DMS53 treated with DMSO at 0.1 percent for 48 hours (cell line): ENCODE measurements around the gene SLC25A52.
"Not testable (repeated sequence)": the region's sequence is repeated elsewhere in the genome, so short reads cannot be mapped to it uniquely, and the experiment has no call there.

Experiments
- DNase-seq: peaks from one replicate; lab custom pipeline; 2025; ENCODE audit not compliant: unreplicated experiment; lab: John Stamatoyannopoulos, UW

SLC25A52 gene

DNA sequence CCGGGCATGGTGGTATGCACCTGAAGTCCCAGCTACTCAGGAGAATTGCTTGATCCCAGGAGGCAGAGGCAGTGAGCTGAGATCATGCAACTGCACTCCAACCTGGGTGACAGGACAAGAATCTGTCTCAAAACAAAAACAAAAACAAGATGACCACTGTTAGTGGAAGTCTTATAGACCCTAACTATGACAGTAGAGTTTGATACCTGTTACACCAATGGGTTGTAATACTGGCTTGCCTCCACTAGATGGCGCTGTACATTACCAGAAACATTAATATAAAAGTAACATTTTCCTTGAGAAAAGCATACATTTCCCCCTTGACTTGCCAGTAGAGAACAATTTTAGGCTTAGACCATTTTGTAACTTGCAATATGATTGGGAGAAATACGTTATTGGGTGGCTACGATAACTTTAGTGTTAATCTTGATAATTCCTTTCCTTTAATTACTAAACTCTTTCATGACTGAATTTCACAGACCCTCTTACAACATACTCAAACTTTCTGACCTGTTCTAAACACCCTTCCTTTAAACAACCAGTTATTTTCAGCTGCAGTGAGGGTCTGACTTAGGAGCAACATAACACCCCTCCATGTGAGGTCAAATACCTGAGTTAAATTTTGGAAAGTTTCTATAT, 19.5 kb downstream of the SLC25A52 start:
- DNase-seq: peak; percentile 7

DNA sequence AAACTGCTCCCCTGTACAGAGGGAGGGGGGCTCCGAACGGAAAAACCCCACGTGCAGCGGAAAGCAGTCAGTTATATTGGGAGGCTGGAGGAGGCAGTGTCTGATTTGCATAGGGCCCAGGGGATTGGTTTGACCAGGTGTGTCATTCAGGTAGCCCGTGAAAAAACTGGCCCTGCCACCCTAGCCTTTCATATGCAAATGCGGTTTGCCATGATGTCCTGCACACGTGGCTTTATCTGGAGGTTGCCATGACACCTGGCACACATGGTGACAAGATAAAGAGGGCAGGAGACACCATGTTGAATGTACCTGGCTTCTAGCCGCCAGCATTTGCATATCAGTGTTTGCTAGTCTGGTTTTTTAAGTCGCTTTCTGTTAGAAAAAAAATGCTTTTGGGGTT, 20.5 kb downstream of the SLC25A52 start:
- DNase-seq: no peak

DNA sequence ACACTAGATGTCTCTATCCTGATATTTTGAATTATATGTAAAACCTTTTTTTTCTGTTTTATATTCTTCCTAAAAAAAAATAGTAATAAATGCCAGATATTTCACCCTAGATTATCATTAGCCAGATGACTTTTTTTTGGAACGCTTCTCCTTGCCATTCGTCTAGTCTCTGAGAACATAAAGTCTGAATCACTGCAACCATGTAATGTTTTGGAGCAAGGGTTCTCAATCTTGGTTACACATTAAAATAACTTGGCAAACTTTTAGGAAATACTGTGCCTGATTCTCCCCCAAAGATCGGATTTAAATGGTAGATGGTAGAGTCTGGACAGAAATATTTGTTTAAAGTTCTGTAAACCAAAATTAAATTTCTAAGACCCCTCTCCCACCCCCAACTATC, 21.0 kb downstream of the SLC25A52 start:
- no peak for DNase-seq

DNA sequence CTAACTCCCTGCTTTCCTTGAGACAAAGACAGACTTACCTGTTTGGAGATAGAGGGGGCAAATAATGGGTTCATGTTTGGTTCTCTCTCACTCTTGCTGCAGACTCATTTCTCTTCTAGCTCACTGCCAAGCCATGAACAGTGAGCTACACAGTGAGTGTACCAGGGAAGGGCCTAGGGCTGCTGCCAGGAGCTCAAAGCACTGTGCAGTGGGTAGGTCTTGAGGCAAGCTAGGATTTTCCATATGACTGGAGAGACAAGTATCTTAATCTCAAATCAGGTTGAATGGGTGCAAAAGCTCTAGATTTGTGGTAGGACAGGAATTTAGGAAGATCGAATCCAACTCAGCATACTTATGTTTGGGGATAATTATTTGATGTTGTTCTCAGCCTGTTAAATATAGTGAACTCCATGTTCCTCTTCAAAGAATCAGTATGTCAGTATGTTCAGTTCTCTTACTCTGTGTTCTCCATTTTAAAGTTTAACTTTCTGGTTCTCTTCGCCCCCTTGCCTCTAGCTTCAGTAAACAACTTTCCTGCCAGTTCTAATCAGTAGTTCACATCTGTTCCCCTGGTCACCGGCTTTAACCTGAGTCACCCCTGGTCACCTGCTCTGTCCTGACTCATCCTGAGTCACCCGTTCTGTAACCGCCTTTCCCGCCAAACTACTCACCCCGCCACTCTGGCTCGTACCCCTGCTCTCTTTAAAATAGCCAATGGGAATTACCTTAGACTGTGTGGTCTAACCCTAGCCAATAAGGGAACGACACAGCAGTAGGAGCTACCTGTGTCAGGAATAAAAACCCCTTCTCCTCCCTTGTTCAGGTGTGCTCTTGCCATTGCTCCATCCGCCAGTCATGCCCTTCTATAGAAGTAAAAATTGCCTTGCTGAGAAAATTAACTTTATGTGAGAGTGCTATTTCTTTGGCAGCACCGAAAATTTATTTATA, 21.9 kb downstream of the SLC25A52 start:
- DNase-seq: no peak

DNA sequence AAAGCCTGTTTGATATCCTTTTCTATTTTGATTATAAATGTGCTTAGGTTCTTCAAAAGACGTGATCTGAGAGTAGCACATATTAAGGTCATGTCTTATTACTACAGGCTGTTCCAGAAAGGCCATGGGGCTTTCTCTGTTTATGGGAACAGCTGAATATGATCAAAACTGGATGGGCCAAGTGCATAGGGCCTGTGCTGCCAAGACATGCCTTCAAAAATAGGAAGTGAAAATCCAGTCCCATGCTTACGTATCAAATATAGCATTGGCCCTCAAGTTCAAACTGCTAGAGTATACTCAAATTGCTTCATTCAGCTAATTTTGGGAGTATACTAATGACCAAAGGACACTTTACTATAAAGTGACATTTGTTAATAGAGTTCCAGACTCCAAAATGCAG, 24.1 kb downstream of the SLC25A52 start:
- DNase-seq: no peak

DNA sequence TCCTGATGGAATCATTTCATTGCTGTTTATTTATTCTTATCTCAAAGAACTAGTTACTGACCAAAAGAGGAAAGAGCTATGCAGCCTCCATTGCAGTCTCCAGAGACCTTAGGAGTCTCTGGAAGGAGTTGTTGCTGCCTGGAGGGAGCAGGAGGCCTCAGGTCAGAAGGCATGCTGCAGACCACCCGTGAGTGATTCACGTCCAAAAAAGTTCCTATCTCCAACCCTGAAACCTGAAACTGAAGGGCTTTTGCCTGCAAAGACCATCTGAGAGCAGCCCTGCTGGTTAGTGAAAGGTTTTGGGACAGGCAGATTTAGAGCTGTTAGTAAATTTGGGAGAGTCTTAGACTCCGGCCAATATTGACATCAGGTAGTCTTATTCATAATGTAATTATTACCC, 29.1 kb downstream of the SLC25A52 start:
- no peak for DNase-seq

DNA sequence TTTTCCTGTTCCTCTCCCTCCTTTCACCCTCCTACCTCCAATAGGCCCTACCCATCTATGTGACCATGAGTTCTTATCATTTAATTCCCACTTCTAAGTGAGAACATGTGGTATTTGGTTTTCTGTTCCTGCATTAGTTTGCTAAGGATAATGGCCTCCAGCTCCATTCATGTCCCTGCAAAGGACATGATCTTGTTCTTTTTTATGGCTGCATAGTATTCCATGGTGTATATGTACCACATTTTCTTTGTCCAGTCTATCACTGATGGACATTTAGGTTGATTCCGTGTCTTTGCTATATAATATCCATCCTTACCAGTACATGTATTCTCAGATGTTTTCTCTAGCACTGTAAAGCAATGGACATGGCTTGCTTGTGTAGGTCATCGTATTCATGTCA, 31.5 kb downstream of the SLC25A52 start:
- not testable (repeated sequence) for DNase-seq

DNA sequence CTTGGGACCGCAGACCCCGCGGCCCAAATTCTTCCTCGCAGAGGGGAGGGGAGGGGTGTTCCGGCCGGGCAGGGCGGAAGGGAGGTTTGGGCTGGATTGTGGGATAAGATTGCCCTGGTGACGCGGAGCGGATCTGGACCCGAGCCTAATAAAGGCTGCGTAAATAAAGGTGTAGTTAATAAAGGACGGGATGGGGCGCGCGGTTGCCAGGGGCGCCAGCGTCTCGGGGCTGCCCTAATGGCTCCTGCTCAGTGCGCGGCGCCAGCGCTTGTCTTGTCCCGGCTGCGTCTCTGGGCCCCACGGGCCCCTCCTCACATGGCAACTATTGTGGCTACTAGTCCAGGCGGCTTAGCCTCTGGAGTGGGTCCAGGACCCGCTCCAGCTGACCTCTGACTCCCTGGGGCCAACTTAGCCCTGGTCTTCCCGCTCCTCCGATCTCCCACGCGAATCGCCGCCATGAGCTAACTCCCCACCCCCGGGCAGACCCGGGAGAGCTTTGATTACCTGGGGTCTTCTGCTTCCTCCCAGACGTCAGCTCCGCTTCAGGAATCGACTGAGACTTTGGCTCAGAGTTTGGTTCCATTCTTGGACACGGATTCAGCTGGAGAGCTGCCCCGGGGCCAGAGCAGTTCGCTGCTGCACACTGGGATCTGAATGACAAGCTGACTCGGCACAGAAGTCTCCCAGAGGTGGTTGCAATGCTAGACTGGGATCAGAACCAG, 36.5 kb downstream of the SLC25A52 start:
- DNase-seq: no peak

DNA sequence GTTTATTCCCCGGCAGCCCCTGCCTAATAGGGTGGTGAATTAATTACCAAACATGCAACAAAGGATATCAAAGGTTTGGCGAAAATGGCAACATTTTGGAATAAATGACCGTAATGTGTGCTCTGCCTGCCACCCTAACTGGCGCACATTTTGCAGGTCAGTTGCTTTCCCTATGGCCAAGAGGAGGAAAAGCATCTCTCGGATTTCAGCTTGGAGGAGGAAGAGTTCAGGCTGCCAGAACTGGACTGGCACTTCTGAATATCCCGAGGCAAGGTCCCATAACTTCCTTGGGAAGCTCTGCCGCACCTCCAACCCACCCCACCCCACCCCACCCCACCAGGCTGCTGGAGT, 37.1 kb downstream of the SLC25A52 start:
- DNase-seq: no peak

DNA sequence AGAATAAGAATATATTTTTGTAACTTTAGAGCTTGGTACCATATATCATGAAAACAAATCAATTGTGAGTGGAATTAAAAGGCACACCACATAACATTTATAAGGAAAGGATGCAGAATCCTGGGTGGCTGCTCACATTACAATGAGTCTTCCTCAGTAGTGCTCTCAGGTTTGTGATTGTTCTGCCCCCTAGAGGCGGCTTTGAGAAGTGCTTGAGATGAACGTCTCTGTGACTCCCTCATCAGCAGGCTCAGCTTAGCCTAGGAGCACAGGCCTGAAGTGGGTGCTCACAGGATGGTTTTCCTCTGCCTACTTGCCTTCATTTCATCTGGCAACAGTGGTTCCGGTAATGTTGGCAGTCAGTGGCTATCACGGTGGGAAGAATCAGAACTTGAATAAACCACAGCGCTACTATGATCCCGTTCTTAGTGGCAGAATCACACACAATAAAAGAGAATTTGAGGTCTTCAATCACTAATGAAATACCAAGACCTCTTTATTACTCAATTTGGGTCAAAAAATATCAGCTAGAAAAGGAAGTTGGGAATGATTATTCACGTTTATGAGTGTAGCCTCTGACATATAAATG, 38.2 kb downstream of the SLC25A52 start:
- DNase-seq: peak; percentile 23

DNA sequence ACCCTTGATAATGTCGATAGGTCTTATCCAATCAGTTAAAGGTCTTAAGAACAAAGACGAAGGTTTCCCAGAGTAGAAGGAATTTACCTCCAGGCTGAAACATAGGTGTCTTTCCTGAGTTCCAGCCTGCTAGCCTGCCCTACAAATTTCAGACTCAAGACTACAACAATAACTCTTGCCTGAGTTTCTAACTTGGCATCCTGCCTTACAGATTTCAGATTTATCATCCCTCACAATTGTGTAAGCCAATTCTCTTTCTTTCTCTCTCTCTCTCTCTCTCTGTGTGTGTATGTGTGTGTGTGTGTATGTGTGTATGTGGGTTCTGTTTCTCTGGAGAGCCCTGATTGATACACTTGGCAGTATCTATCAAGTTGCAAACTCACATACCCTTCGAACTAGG, 39.1 kb downstream of the SLC25A52 start:
- no peak for DNase-seq

DNA sequence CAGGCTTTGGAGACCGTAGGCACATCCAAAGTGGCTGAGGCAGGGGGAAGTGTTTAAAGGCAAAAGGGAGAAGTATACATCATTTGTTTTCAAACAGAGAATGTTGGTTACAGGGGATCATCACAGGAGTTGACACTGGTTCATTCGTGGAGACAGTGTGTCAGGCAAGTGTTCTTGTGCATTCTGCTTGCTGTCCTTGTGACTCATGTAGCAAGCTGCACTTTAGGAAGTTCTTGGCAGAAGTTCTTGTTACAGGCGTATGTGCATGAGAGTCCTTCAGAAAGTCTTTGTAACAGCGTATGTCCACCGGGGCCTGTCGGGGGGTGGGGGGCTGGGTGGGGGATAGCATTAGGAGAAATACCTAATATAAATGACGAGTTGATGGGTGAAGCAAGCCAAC, 39.8 kb downstream of the SLC25A52 start:
- no peak for DNase-seq

DNA sequence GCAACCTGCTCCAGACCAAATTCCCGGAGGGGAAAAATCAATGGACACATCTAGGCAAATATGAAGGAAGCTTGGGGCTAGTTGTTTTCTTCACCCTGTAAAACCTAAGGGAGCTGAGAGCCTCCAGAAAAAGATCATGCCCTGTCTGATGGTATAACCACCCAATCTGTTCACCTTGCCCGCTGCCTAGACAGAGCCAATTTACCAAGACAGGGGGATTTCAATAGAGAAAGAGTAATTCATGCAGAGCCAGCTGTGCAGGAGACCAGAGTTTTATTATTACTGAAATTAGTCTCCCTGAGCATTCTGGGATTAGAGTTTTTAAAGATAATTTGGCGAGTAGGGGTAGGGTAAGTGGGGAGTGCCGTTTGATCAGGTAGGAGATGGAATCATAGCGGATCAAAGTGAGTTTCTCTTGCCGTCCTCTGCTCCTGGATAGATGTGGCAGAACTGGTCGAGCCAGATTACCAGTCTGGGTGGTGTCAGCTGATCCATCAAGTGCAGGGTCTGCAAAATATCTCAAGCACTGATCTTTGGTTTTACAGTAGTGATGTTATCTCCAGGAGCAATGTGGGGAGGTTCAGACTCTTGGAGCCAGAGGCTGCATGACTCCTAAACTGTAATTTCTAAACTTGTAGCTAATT, 41.2 kb downstream of the SLC25A52 start:
- DNase-seq: no peak

DNA sequence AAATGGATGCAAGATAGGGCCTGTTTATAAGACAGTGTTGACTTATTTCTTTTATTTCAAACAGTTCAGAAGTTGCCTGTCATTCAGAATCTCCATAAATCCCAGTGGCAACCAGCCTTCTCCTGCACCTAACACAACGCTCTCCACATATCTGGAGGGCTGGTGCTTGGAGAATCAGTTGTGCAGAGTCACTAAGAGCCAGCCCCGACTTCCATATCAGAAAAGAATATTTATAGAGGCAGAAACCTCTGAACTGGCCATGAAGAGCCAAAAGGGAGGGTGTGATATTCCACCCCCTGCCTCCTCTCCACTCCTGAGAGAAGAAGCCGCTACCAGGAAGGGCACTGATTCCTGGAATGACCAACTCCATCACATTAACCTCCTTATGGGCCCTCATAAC, 42.3 kb downstream of the SLC25A52 start:
- no peak for DNase-seq

DNA sequence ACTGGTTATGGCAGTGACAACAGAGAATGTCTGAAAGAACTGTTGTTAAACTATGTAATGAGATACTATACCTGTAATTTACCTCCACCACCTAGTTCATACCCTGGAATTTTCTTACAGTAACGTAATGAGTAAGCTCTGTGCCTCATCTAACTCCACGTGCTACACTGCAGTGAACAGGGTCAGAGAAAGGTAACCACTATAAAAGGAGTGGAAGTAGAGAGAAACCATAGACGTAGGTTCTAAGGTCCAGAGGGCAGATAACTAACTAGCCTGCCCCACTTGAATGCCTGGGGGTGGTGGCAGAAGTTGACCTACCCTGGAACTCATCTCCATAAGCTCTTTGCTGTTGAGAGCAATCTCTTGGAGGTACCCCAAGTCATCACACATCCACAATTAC, 44.3 kb downstream of the SLC25A52 start:
- no peak for DNase-seq

DNA sequence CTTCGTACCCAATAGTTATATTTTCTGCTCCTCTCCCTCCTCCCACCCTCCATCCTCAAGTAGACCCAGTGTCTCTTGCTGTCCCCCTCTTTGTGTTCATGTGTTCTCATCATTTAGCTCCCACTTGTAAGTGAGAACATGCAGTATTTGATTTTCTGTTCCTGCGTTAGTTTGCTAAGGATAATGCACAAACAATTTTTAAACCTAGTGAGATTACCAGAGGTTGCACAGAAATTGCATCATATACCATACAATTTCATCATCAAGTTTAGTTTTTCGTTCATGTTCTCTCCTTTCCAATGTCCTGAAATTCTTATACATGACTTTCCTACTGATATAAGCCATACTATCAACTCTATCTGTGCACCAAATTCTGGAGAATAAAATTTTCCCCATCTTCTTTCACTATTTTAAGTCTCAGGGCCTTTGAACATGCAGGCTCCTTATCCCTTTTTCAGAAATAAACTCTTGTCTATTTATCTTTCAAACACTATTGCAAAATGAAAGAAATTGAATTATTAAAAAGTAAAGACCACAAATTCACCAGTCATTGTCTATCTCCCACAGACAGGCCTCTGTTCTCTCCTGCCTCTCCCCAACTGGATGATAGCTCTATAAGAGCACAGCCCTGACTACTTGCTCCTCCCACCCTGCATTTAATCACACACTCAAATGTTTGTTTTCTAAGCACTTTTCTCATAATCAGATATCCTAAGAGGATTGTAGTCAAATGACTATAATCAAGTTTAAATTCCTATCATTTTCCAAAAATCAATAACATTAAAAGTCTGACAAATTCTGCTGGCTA, 49.1 kb downstream of the SLC25A52 start:
- no peak for DNase-seq

DNA sequence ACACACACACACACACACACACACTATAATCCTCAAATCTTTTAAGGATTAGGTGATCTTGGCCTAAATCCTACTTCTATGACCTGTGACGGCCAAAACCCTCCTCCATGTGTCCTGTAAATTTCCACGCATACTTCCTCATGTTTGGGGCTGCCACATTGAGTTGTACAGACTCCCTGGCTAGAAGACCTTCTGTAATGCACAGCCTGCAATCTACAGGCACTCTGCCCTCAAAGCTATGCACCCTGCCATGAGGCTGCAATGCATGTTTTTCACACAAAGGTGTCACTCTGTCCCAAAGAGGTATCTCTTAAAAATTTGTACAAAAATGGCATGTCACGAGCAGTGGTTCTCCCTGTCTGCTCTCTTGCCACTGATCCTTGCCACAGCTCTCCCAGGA, 49.9 kb downstream of the SLC25A52 start:
- DNase-seq: no peak
